Testis (tissue), 2 donors: ENCODE data around the gene CTSC.

Experiments
- CTCF ChIP-seq, 3 experiments: fragments of 450-650 bp in 2 of 3; fragments of 200-600 bp in 1 of 3; sonication (generic) in 1 of 3; IDR thresholded peaks; one replicate each; pipeline ENCODE4 v1.5.1; 2016 to 2019; ENCODE audit warnings: antibody characterized with exemption in 3 of 3, mild to moderate bottlenecking in 2 of 3, moderate library complexity in 1 of 3
- POLR2A ChIP-seq: fragments of 450-650 bp; IDR thresholded peaks from one replicate; pipeline ENCODE4 v1.6.1; 2017; ENCODE audit warnings: antibody characterized with exemption, mild to moderate bottlenecking, moderate library complexity

- TF ChIP-seq CTCF (IDR thresholded peaks at IDR 0.05) (no peak), POLR2A (no peak)
Observed at GRCh38 chr11:88354912-88355311, 17.4 kb upstream of the CTSC start.
